Neural progenitor cell (in vitro differentiated cells): ENCODE results near the gene IL17C.

ENCODE experiments used
- CTCF ChIP-seq: fragments of 200-600 bp; sonication (generic); IDR thresholded peaks from 2 replicates; pipeline ENCODE4 v1.5.1; 2017; ENCODE audit warnings: antibody characterized with exemption, mild to moderate bottlenecking
- EZH2 ChIP-seq: fragments of 200-600 bp; sonication (generic); IDR thresholded peaks from 2 replicates; pipeline ENCODE4 v1.6.1; 2017; ENCODE audit warnings: antibody characterized with exemption, mild to moderate bottlenecking, moderate library complexity
- EZH2phosphoT487 ChIP-seq: fragments of 200-600 bp; sonication (generic); IDR thresholded peaks from 2 replicates; pipeline ENCODE4 v1.6.1; 2017; ENCODE audit warnings: antibody characterized with exemption

- TF ChIP-seq CTCF (no peak), EZH2phosphoT487 (no peak), EZH2 (no peak)
These were observed 10.6 kb upstream of the IL17C start for GRCh38 chr16:88627531-88628411.
